HG03159 (cell line): ENCODE measurements around the gene KHDC4.

Experiments used
- ATAC-seq: cut with Tn5 transposase; IDR thresholded peaks from one replicate; pipeline ENCODE4 v1.9.1; 2021; ENCODE audit warnings: mild to moderate bottlenecking, moderate library complexity; ENCODE audit not compliant: unreplicated experiment

Gene KHDC4

GRCh38 chr1:155877945-155878344, 56.3 kb downstream of the KHDC4 start:
- ATAC-seq: no peak

DNA sequence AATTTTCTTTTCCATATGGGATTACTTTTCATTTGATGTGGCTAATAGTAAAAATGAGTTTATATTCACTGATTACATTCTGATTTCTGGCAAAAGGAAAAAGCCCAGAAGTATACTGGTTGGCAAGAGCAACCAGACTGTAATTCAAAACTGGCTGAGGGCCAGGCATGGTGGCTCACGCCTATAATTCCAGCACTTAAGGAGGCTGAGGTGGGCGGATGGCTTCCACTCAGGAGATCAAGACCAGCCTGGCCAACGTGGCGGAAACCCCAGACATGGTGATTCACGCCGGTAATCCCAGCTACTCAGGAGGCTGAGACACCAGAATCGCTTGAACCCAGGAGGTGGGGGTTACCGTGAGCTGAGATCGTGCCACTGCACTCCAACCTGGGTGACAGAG, 60.4 kb downstream of the KHDC4 start:
- ATAC-seq: no peak

DNA sequence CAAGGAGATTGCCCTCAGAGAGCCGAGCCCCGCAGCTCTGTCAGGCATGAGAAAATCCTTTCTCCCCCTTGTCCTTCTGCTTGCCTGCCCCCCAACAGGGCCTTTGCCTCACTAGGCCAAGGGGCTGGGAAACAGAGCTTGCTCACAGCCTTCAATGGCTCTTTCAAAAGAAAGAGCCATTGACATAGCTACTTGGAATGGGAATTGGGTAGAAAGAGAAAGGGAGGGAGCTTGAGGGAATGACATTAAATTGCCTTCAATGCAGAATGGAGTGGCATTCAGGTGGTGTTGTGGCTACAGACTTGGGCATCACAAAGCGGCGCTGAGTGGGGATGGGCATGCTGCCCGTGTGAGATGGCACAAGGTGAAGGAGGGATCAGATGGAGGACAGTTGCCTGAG, 61.7 kb downstream of the KHDC4 start:
- ATAC-seq: no peak

- no peak for ATAC-seq
Observed at GRCh38 chr1:155871390-155871789, 62.8 kb downstream of the KHDC4 start.

DNA sequence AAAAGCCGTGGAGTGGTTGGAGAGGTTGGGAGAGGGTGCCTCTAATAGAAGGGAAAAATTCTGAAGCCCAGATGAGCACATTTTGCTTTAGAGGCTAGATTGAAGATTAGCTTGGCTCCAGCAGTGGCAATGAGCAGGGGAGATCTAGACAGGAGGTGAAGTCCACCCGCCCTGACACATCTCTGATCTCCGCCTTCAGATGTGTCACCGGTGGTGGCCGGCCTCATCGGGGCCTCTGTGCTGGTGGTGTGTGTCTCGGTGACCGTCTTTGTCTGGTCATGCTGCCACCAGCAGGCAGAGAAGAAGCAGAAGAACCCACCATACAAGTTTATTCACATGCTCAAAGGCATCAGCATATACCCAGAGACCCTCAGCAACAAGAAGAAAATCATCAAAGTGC, 66.4 kb downstream of the KHDC4 start:
- ATAC-seq: no peak

DNA sequence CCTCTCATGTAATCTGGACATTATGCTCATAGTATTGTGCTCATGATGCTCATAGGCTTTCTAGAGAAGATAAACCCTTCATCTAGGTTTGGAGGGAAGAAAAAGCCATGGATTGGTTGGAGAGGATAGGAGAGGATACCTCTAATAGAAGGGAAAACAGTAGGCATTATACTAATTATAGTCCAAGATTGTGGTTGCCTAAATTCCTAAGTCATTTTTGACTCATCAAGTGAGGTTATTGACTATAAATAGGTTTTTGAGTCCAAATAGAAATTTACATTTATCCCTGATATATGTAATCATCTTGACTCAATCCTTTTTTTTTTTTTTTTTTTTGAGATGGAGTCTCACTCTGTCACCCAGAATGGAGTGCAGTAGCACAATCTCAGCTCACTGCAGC, 69.8 kb downstream of the KHDC4 start:
- ATAC-seq: no peak
